Stimulated activated naive CD8-positive, alpha-beta T cell treated with anti-CD3 and anti-CD28 coated beads, Interleukin-15, Interleukin-2, amounts not matched to agents 100 ng/mL and 50 ng/mL, for 24 hours (primary cell): ENCODE data around the gene MMP17.

Experiments
- H3K27ac Mint-ChIP-seq: one replicate; pipeline ENCODE4 v1.8.0; 2021; ENCODE audit warnings: mild to moderate bottlenecking, mixed read lengths
- H3K27me3 Mint-ChIP-seq: one replicate; pipeline ENCODE4 v1.8.0; 2021; ENCODE audit warnings: mixed read lengths
- H3K36me3 Mint-ChIP-seq: one replicate; pipeline ENCODE4 v1.8.0; 2021; ENCODE audit warnings: low read depth, mixed read lengths
- H3K4me1 Mint-ChIP-seq: one replicate; pipeline ENCODE4 v1.8.0; 2021; ENCODE audit warnings: low read depth, mixed read lengths
- H3K4me3 Mint-ChIP-seq: one replicate; pipeline ENCODE4 v1.8.0; 2021; ENCODE audit warnings: mild to moderate bottlenecking, mixed read lengths
- H3K9me3 Mint-ChIP-seq: one replicate; pipeline ENCODE4 v1.8.0; 2021; ENCODE audit warnings: mixed read lengths

The MMP17 gene

GRCh38 chr12:131894981-131895639 is 66.9 kb downstream of the MMP17 start:
- Mint-ChIP-seq H3K27ac (peak overlapping the region; percentile 67), H3K4me3 (peak overlapping the region; percentile 83), H3K36me3 (no peaks in the 10 kb centered on the region), H3K27me3 (no peaks in the 10 kb centered on the region), H3K4me1 (peaks cover 12% of the 10 kb centered on the region), H3K9me3 (no peaks in the 10 kb centered on the region)

GRCh38 chr12:131895640-131896079 is 67.5 kb downstream of the MMP17 start:
- Mint-ChIP-seq H3K9me3 (no peaks in the 10 kb centered on the region), H3K4me1 (peaks cover 12% of the 10 kb centered on the region), H3K27me3 (no peaks in the 10 kb centered on the region), H3K27ac (peak overlapping the region; percentile 67), H3K4me3 (peak overlapping the region; percentile 83), H3K36me3 (no peaks in the 10 kb centered on the region)

- peaks cover 12% of the 10 kb centered on the region for H3K4me1 Mint-ChIP-seq
- H3K27ac Mint-ChIP-seq: no peak overlapping the region
- no peaks in the 10 kb centered on the region for H3K36me3 Mint-ChIP-seq
- no peaks in the 10 kb centered on the region for H3K9me3 Mint-ChIP-seq
- no peaks in the 10 kb centered on the region for H3K27me3 Mint-ChIP-seq
- peak overlapping the region; percentile 83 for H3K4me3 Mint-ChIP-seq
Observed at GRCh38 chr12:131896080-131896810, 68.1 kb downstream of the MMP17 start.

- Mint-ChIP-seq H3K27me3 (no peaks in the 10 kb centered on the region), H3K4me1 (peaks cover 12% of the 10 kb centered on the region), H3K36me3 (no peaks in the 10 kb centered on the region), H3K9me3 (no peaks in the 10 kb centered on the region), H3K27ac (no peak overlapping the region), H3K4me3 (peak overlapping the region; percentile 49)
Observed at GRCh38 chr12:131896811-131897270, 68.6 kb downstream of the MMP17 start.

GRCh38 chr12:131897276-131897675 is 69.1 kb downstream of the MMP17 start:
- peak overlapping the region; percentile 4 for H3K4me3 Mint-ChIP-seq
- peaks cover 12% of the 10 kb centered on the region for H3K4me1 Mint-ChIP-seq
- no peaks in the 10 kb centered on the region for H3K9me3 Mint-ChIP-seq
- H3K27me3 Mint-ChIP-seq: no peaks in the 10 kb centered on the region
- no peaks in the 10 kb centered on the region for H3K36me3 Mint-ChIP-seq
- H3K27ac Mint-ChIP-seq: no peak overlapping the region

GRCh38 chr12:131897875-131898274 is 69.7 kb downstream of the MMP17 start:
- Mint-ChIP-seq H3K9me3 (no peaks in the 10 kb centered on the region), H3K4me1 (peaks cover 12% of the 10 kb centered on the region), H3K27ac (no peak overlapping the region), H3K4me3 (no peak overlapping the region), H3K27me3 (no peaks in the 10 kb centered on the region), H3K36me3 (no peaks in the 10 kb centered on the region)

DNA sequence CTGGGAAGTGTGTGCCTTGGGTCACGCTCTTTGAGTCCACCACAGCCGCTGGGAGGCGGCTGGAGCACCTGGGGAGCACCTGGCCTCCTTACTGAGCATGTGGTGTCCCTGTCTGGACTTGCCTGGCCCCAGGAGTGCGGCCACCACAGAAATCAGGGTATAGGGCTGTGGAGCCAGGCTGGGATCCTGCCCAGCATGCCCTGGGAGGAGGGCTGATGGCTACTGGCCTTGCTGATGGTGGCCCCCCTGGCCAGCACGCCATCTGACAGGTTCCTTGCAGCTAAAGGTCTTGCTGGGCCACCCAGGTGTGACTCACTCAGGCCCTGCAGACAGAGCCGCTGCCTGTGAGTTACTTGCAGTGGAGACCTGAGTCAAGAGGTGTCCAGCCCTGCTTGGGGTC is 72.2 kb downstream of the MMP17 start:
- H3K36me3 Mint-ChIP-seq: no peaks in the 10 kb centered on the region
- peaks cover 14% of the 10 kb centered on the region for H3K4me1 Mint-ChIP-seq
- no peaks in the 10 kb centered on the region for H3K27me3 Mint-ChIP-seq
- H3K27ac Mint-ChIP-seq: no peak overlapping the region
- no peak overlapping the region for H3K4me3 Mint-ChIP-seq
- no peaks in the 10 kb centered on the region for H3K9me3 Mint-ChIP-seq
